Measurements from ENCODE around the gene RAB29. TPM values are rescaled to one million over a fixed set of nuclear protein-coding genes. Genes with fewer than 3 reads are reported as not detected.

The RAB29 gene
- total RNA-seq, 1 donor from 2014 or later: 10.0 TPM

- DNase-seq (ENCODE audit: low read depth): no peak
- no peak for TF ChIP-seq CTCF (conservative IDR thresholded peaks at IDR 0.05; ENCODE audit: low read depth, low read length)
- H3K4me3 ChIP-seq (ENCODE audit: low read depth, low read length): no peak overlapping the region
Measured at GRCh38 chr1:205805082-205805711, 29.9 kb upstream of the RAB29 start.

GRCh38 chr1:205804605-205805004 lies 29.3 kb upstream of the RAB29 start:
- H3K4me3 ChIP-seq (ENCODE audit: low read depth, low read length): no peak overlapping the region
- TF ChIP-seq CTCF (conservative IDR thresholded peaks at IDR 0.05; ENCODE audit: low read depth, low read length): no peak
- DNase-seq (ENCODE audit: low read depth): no peak

DNA sequence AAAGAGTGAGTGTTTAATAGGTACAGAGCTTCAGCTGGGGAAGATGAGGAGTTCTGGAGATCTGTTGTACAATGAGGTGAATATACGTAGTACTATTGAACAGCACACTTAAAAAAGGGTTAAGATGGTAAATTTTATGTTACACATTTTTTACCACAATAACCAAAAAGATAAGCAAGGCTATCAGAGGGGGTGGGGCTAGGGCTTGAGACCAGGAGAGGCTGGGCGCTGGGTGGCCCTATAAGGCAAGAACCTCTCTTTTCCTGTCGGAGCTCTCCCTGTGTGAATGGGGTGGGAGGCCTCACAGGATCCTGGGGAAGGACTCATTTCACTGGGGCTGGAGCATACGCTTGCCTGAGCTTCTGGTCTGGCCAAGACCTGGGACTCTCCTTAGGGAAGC lies 28.7 kb upstream of the RAB29 start:
- H3K4me3 ChIP-seq (ENCODE audit: low read depth, low read length): no peak overlapping the region
- DNase-seq (ENCODE audit: low read depth): no peak
- no peak for TF ChIP-seq CTCF (conservative IDR thresholded peaks at IDR 0.05; ENCODE audit: low read depth, low read length)

GRCh38 chr1:205802060-205802459 lies 26.8 kb upstream of the RAB29 start:
- H3K4me3 ChIP-seq (ENCODE audit: low read depth, low read length): no peak overlapping the region
- no peak for DNase-seq (ENCODE audit: low read depth)
- TF ChIP-seq CTCF (conservative IDR thresholded peaks at IDR 0.05; ENCODE audit: low read depth, low read length): no peak

DNA sequence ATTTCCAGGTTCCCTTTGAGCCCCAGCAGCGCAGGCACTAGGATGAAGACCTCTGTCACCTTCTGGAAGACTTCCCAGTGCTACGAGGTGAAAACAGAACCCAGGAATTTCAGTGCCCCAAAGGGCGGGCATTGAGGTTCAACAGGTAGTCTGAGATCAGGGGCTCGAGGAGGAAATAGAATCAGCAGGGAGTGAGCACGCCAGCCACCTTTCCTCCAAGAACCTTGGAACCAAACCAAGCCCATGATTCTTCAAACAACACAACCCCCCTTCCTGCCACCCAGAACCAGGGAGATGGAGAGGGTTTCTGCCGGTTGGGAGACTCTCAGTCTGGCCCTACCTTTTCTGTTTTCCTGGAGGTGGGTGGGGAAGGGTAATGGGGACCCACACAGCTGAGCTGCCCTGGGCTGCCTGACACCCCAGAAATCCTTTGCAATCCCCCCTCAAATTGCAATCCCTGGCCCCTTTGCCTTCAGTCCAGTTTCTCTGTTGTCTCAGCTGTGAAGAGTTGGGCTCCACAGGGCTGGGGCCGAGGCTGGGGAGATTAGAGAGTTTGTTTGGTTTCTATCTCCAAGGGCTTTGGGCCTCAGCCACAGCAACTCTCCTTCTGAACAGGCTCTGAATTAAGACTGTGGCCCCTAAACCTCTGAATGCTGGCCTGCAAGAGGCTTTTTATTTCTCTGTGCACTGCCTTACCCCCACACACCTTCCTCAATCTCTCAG lies 25.9 kb upstream of the RAB29 start:
- H3K4me3 ChIP-seq (ENCODE audit: low read depth, low read length): no peak overlapping the region
- no peak for TF ChIP-seq CTCF (conservative IDR thresholded peaks at IDR 0.05; ENCODE audit: low read depth, low read length)
- DNase-seq (ENCODE audit: low read depth): no peak

GRCh38 chr1:205800427-205800826 lies 25.1 kb upstream of the RAB29 start:
- no peak for DNase-seq (ENCODE audit: low read depth)
- H3K4me3 ChIP-seq (ENCODE audit: low read depth, low read length): no peak overlapping the region
- no peak for TF ChIP-seq CTCF (conservative IDR thresholded peaks at IDR 0.05; ENCODE audit: low read depth, low read length)

DNA sequence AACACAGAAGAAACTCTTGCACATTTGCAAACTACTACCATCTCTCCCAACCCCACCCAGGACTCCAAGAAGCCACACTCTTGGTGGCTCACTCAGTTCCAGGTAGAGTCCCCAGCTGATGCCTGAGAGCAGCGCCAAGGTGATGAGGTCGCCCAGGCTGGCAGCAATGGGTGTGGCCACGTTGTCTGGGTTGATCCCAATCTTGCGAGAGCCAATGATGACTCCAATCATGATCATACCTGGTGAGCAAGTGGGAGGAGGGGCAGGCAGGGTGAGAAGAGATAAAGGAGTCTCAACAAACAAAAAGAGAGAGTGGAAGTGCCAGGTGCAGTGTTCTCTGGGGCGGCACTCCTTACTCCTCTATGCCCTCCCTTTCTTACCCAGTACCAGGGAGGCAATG lies 23.3 kb upstream of the RAB29 start:
- no peak for DNase-seq (ENCODE audit: low read depth)
- TF ChIP-seq CTCF (conservative IDR thresholded peaks at IDR 0.05; ENCODE audit: low read depth, low read length): no peak

More for the DNA sequence above, 23.3 kb upstream of the RAB29 start:
- no peak overlapping the region for H3K4me3 ChIP-seq (ENCODE audit: low read depth, low read length)

All from epithelial cell of proximal tubule (primary cell).